Psoas muscle (tissue), 8 donors: ENCODE measurements around the gene TCF21. TPM values are rescaled to one million over a fixed set of nuclear protein-coding genes. Genes with fewer than 3 reads are reported as not detected.

Experiments
- ATAC-seq, 4 donors: fragments of 200-7000 bp; cut with Tn5 transposase; one replicate each; pipeline ENCODE4 v1.9.1; 2020; ENCODE audit warnings: moderate library complexity in 3 of 4, mild to moderate bottlenecking in 2 of 4
- DNase-seq, 2 donors: peaks; one replicate each; pipeline ENCODE4 v3.0.0-alpha.2; 2020
- H3K27ac ChIP-seq: fragments of 200-600 bp; one replicate; pipeline ENCODE4 v1.8.0; 2022
- H3K27me3 ChIP-seq, 3 donors: fragments of 200-600 bp in 1 of 3; one replicate each; pipeline versions ENCODE4 v1.6.1 to v1.8.0; 2013 to 2022; ENCODE audit warnings: low read length in 2 of 3, mild to moderate bottlenecking in 2 of 3, moderate library complexity in 1 of 3; ENCODE audit not compliant: insufficient read depth in 3 of 3
- H3K36me3 ChIP-seq, 2 donors: fragments of 200-600 bp in 1 of 2; one replicate each; pipeline versions ENCODE4 v1.6.1 to v1.8.0; 2013 to 2022; ENCODE audit warnings: low read depth in 1 of 2, mild to moderate bottlenecking in 1 of 2, moderate library complexity in 1 of 2; ENCODE audit not compliant: insufficient read depth in 1 of 2
- H3K4me1 ChIP-seq: fragments of 200-600 bp; one replicate; pipeline ENCODE4 v1.8.0; 2022
- H3K4me3 ChIP-seq: fragments of 200-600 bp; one replicate; pipeline ENCODE4 v1.8.0; 2022; ENCODE audit warnings: mild to moderate bottlenecking
- H3K9me3 ChIP-seq: fragments of 200-600 bp; one replicate; pipeline ENCODE4 v1.8.0; 2022
- CTCF ChIP-seq: fragments of 200-600 bp; IDR thresholded peaks from one replicate; pipeline ENCODE4 v1.8.0; 2022; ENCODE audit warnings: antibody characterized with exemption
- WGBS, 3 donors: extraction: QIAGEN DNeasy Blood & Tissue Kit; methylation state at CpG; one replicate each; pipeline versions ENCODE4 v1.1.6 to v1.1.7; 2013; 5-methylcytosine and 5-hydroxymethylcytosine counted together
- intact Hi-C, 2 donors: fragments of 100-400 bp; cut with DNase I; formaldehyde crosslinking; loops; one replicate each; pipeline versions ENCODE4 v1.11.0 to v1.14.2; 2022
- polyA plus RNA-seq, 3 donors: library from polyadenylated mRNA; stranded (reverse); fragments of 200-250 nt; gene quantifications; one replicate each; pipeline ENCODE4 v1.2.3, GENCODE V29; 2013
- total RNA-seq, 4 donors: library from RNA; stranded (reverse); fragmentation: NEBNext Ultra II Directional in 2 of 4; extraction: Animal tissue kit (Norgen Biotek cat#: 25700) in 2 of 4; gene quantifications; one replicate each; pipeline versions ENCODE4 v1.2.1 to v1.2.4, GENCODE V29; 2021 to 2023
- donor health status: healthy with polysubstance abuse.
- donor health status: DM: no; HTN: no; CAD: no; lungs with moderate emphysema.
- donor health status: Bipolar disorder and iron deficiency.
- donor health status: healthy.
- donor health status: DM: yes; HTN: yes; CAD: no.
- donor health status: DM: no; HTN: no; CAD: no.
- donor health status: DM: no; HTN: no; CAD: no.
- donor health status: DM: yes; HTN: yes; CAD: no.

TCF21 gene
- total and polyA plus RNA-seq, 7 donors = 0.01 to 0.38 (median 0.11) TPM; not detected in 2

GRCh38 chr6:133917781-133918180 is 28.9 kb downstream of the TCF21 start:
- TF ChIP-seq CTCF = no peak
- Histone ChIP-seq H3K9me3 (peaks cover 7% of the 10 kb centered on the region), H3K36me3 (no peaks in the 10 kb centered on the region), H3K4me3 (no peak overlapping the region), H3K27ac (no peak overlapping the region), H3K27me3 (no peaks in the 10 kb centered on the region), H3K4me1 (no peaks in the 10 kb centered on the region)
- no peak for DNase-seq
- 78 to 81% (median 79%) methylated on average over 4 of the region's 4 CpGs for WGBS, 3 donors
- intact Hi-C loops = loop anchor here (2.0 to 5.0 kb wide), 2 partner anchors 80 to 351 kb away; no protein-coding TSS in a partner anchor
- ATAC-seq = no peak

GRCh38 chr6:133918208-133918930 is 29.5 kb downstream of the TCF21 start:
- ATAC-seq = no peak

GRCh38 chr6:133919362-133919761 is 30.4 kb downstream of the TCF21 start:
- Histone ChIP-seq H3K4me1 (no peaks in the 10 kb centered on the region), H3K9me3 (no peaks in the 10 kb centered on the region), H3K36me3 (no peaks in the 10 kb centered on the region), H3K27me3 (no peaks in the 10 kb centered on the region), H3K4me3 (no peak overlapping the region), H3K27ac (no peak overlapping the region)
- WGBS, 3 donors = 84 to 88% (median 86%) methylated on average over 5 of the region's 5 CpGs
- ATAC-seq (no peak), DNase-seq (no peak)
- TF ChIP-seq CTCF = no peak
- intact Hi-C loops = loop anchor here in 1 of 2 donors (5.0 kb wide), 1 partner anchor 82 kb away; no protein-coding TSS in a partner anchor

More at GRCh38 chr6:133918208-133918930, 29.5 kb downstream of the TCF21 start:
- Histone ChIP-seq H3K4me3 (no peak overlapping the region), H3K36me3 (no peaks in the 10 kb centered on the region), H3K4me1 (no peaks in the 10 kb centered on the region), H3K27me3 (no peaks in the 10 kb centered on the region), H3K9me3 (peaks cover 5% of the 10 kb centered on the region), H3K27ac (no peak overlapping the region)
- 59 to 69% (median 62%) methylated on average over 2 of the region's 2 CpGs for WGBS, 3 donors
- DNase-seq = no peak
- no peak for TF ChIP-seq CTCF
- intact Hi-C loops = loop anchor here in 1 of 2 donors (5.0 kb wide), 1 partner anchor 81 kb away; no protein-coding TSS in a partner anchor

- DNase-seq (peak; percentile 67 to 74), ATAC-seq (peak in 3 of 4 donors; percentile 63 to 79 (median 72))
- Histone ChIP-seq H3K36me3 (no peaks in the 10 kb centered on the region), H3K9me3 (no peaks in the 10 kb centered on the region), H3K4me3 (no peak overlapping the region), H3K27me3 (no peaks in the 10 kb centered on the region), H3K4me1 (no peaks in the 10 kb centered on the region), H3K27ac (no peak overlapping the region)
- 22 to 27% (median 25%) methylated on average over 6 of the region's 6 CpGs for WGBS, 3 donors
- intact Hi-C loops = loop anchor here (5.0 to 10.0 kb wide), 2 partner anchors 51 to 143 kb away; no protein-coding TSS in a partner anchor
- TF ChIP-seq CTCF = peak; percentile 73
These were observed 32.4 kb downstream of the TCF21 start for GRCh38 chr6:133921249-133921859.
